GM18511 (cell line): ENCODE measurements around the gene RTF2.
"Not testable (repeated sequence)": the region's sequence is repeated elsewhere in the genome, so short reads cannot be mapped to it uniquely, and the experiment has no call there.

Experiments used
- ATAC-seq: cut with Tn5 transposase; IDR thresholded peaks from one replicate; pipeline ENCODE4 v1.9.1; 2021; ENCODE audit warnings: mild to moderate bottlenecking, moderate library complexity; ENCODE audit not compliant: unreplicated experiment

Gene RTF2

DNA sequence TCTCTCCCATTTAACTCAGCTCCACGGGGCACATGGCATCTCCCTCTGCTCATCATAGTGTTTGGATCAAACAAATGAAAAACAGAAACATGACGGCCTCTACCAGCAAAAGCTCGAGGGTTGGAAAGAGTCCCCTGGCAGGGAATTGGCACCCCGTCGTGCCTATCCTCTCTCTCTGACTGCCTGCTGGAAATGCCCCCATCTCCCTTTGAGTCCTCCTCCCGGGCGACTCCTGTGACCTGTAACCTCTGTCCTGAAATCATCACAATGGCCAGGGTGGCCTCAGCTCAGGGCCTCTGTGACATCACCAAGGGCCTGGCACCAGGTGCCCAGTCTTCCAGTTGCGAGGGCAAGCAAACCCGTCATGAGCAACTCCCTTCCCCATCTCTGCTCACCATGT, 64.5 kb downstream of the RTF2 start, which contains the start of gene FAM209B:
Gene FAM209B, plus strand, starts transcription at position 301 of the 400 bp plus-strand sequence. Its CDS starts 96 bp downstream, at position 397.
- not testable (repeated sequence) for ATAC-seq

DNA sequence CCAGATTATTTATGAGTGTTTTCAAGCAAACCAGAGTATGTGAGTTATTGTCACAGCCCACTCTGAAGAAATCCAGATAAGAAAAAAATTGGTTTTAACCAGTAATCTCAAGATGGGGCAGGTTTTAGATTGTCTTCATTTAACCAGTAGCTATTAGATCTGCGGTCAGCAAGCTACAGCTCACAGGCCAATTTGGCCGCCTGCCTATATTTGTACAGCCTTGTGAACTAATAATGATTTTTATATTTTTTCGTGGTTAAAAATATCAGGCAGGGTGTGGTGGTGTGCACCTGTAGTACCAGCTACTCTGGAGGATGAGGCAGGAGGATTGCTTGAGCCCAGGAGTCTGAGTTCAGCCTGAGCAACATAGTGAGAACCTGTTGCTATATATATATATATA, 69.6 kb downstream of the RTF2 start:
- no peak for ATAC-seq

DNA sequence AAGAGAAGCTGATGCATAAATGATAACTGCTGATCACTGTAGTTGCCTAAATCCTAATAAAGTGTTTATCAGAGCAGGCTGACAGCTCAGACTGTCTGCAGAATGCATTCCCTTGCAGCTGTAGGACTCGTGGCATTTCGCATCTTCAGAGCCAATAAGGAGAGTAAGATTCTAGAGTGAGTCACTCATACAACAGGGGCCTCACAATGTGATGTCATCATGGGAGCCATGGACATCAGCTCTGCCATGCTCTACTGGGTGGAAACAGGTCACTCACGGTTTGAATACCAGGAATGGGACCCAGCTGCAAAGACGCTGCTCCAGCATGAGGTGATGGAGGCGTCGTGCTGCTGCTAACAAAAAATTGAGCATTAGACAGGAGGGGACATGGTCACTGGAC, 72.0 kb downstream of the RTF2 start:
- no peak for ATAC-seq

DNA sequence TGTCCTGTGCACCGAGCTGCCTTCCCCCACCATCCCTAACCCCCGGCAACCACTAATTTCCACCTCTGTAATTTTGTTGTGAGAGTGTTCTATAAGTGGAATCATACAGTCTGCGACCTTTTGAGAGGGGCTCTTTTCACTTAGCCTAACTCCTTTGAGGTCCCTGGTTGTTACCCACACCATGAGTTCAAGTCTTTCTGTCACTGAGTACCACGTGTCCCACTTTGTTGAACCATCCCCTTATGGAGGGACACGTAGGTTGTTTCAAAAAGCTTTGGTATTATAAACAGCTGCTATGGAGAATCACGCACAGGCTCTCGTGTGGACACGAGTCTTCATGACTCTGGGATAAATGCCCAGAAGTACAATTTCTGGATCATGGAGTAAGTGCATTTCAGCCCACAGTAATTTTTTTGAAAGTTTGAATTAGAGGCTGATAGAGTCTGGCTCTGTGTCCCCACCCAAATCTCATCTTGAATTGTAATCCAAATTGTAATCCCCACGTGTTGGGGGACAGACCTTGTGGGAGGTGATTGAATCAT, 74.1 kb downstream of the RTF2 start:
- ATAC-seq = no peak

DNA sequence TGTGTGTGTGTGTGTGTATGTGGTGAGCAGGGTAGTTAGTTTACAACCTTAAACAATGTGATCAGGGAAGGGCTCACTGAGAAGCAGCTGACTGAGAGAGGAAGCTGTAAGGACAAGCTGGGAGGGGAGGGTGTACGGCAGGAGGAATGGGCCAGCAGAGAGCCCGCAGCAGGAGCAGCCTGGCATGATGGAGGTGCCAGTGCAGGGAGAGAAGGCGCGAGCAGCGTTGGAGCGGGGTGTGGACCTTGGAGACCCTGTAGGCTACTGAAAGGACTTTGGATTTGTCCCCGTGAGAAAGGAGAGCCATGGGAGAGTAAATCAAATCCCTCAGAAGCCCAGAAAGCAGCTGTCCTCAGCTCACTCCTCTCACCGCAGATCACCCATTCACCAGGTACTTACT, 83.1 kb downstream of the RTF2 start:
- ATAC-seq = no peak

DNA sequence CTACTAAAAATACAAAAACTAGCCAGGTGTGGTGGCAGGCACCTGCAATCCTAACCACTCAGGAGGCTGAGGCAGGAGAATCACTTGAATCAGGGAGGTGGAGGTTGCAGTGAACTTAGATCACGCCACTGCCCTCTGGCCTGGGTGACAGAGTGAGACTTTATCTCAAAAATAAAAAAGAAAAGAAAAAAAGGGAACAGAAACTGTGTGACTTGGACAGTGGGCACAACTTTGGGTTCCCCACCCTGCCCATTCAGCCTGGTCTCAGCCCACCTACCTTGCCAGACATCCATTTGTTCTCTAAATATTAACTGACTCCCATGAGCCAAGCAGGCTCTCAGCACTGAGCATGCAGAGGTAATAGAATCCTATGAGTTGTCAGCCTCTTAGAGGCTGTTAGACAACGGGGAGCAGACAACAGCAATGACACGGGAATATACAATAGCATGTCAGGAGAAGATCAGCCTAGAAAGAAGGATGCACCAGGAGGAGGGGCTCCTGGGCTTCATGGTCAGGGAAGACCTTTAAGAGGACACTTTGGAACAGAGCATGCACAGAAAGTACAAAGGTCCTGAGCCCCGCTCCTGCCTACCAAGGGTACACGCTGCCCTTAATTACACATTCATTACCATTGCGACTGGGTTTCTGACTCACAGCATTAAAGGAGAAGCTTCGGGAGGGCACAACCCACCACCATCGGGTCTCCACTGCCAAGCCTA, 84.6 kb downstream of the RTF2 start:
- ATAC-seq = peak; percentile 54

DNA sequence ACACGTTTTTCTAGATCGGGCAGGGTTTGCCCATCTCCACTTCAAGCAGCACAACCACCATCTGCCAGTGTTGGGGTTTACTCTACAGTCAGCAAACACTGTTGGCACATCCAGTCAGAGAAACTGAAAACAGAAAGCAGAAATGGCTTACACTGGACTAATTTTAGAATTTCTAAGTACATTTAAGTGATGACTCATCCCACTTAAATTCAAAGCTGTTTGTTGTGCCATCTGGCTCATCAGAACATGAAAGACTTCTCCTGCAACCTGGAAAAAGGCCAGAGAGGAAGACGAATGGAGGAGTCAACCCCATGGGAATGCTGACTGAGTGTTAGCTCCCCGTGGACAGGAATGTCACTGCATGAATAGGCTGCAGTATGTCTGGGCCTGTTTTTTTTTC, 86.4 kb downstream of the RTF2 start:
- peak; percentile 90 for ATAC-seq

DNA sequence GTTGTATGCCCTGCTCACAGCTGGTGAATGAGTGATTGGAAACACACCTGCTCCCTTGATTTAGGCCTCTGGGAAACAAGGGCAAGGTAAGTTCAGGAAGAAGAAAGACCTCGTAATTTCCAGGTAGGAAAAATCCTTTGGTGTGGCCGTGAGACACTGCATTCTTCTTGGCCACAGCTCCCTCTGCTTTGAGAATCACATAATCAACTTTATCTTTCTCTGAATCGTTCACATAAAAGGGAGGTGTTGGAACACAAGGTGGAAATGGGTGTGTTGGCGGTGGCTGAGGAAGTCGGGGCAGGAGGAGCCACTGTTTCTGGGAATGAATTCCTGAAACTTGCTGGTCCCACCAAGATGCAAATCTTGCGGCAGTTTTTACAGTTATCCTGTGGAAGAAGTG, 90.5 kb downstream of the RTF2 start:
- no peak for ATAC-seq

DNA sequence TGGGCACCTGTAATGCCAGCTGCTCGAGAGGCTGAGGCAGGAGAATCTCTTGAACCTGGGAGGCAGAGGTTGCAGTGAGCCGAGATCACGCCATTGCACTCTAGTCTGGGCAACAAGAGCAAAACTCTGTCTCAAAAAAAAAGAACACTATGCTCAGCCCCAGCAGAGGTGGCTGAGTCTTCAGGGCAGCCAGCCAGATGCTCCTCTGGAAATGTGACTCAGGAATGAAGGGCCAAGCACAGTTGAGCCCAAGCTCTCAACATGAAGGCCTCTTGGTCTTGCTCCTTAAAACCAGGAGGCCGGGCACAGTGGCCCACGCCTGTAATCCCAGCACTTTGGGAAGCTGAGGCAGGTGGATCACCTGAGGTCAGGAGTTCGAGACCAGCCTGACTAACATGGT, 96.1 kb downstream of the RTF2 start:
- ATAC-seq = not testable (repeated sequence)

DNA sequence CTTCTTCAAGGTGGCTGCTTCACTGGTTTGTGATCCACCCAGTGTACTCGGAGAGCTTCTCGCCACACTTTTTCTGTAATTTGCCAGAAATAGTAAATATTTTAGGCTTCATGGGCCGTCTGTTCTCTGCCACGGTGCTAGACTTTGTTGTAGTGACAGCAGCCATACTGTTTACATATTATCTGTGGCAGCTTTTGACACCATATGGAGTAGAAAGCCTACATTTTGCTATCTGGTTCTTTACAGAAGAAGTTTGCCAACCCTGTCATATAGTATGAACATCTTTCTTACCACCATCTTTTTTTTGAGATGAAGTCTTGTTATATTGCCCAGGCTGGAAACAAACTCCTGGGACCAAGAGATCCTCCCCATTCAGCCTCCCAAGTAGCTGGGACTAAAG, 97.1 kb downstream of the RTF2 start:
- no peak for ATAC-seq

DNA sequence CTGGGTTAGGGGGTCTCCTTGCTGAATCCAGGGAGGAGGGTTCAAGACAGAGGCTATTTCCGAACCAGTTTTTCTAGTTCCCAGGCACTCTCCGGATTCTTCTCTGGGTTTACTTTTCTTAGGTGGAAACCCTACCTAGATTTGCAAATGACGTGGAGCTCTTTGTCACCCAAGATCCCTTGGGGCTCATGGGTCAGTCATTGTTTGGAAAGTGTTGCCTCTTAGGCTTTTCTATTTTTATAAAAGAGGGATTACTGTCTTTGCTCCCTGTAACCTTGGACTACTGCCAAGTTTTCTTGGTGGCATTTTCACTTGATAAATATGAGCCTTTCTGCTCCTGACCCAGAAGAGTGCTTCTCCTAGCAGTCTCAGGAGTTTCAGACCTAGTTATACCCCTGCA, 98.2 kb downstream of the RTF2 start:
- no peak for ATAC-seq
